Kidney epithelial cell (primary cell): ENCODE data around the gene SUMF1. TPM values are rescaled to one million over a fixed set of nuclear protein-coding genes. Genes with fewer than 3 reads are reported as not detected.

Experiments used
- DNase-seq: peaks from one replicate; pipeline ENCODE4 v3.0.0-alpha.2; 2010; ENCODE audit warnings: low read depth
- H3K27me3 ChIP-seq: 2 replicates; pipeline ENCODE4 v1.6.0; 2011; ENCODE audit warnings: low read length; ENCODE audit not compliant: control insufficient read depth, insufficient read depth
- H3K36me3 ChIP-seq: 2 replicates; pipeline ENCODE4 v1.5.1; 2011; ENCODE audit warnings: low read length; ENCODE audit not compliant: control insufficient read depth, insufficient read depth
- H3K4me3 ChIP-seq: 2 replicates; pipeline ENCODE4 v1.5.1; 2011; ENCODE audit warnings: low read depth, mild to moderate bottlenecking, control low read depth, low read length
- total RNA-seq: library from RNA; depleted of rRNA; stranded (reverse); fragments of >200 nt; gene quantifications from 2 replicates; pipeline ENCODE4 v1.2.3, GENCODE V29; 2015
- TF ChIP-seq, protein P1 (sequence below): IDR thresholded peaks from 2 replicates; pipeline ENCODE4 v1.5.1; 2011; ENCODE audit warnings: mild to moderate bottlenecking, moderate library complexity, low read length, control low read depth, inconsistent platforms; ENCODE audit not compliant: insufficient read depth, poor library complexity, severe bottlenecking

Gene SUMF1
- total RNA-seq, 1 donor from 2014 or later: 48.0 TPM

DNA sequence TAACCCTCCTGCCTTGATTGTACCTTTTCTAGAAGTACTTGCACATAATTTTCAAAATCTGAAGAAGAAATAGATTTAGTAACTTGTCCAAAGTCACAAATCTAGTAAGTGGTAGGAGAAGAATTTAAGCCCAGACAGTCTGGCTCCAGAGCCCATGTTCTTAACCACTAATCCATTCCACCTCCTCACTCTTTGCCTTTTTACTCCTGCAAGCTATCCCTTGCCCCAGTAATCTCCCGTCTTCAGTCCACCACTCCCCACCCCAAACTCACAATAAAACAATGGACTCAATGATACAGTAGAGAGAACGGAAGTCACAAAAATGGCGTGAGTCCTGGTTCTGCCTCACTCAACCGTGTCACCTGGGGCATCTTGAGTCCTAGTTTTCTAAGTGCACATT is 115.2 kb downstream of the SUMF1 start:
- Histone ChIP-seq H3K36me3 (no peaks in the 10 kb centered on the region), H3K27me3 (no peaks in the 10 kb centered on the region), H3K4me3 (no peak overlapping the region)
- no peak for DNase-seq
- TF ChIP-seq, protein P1, sequence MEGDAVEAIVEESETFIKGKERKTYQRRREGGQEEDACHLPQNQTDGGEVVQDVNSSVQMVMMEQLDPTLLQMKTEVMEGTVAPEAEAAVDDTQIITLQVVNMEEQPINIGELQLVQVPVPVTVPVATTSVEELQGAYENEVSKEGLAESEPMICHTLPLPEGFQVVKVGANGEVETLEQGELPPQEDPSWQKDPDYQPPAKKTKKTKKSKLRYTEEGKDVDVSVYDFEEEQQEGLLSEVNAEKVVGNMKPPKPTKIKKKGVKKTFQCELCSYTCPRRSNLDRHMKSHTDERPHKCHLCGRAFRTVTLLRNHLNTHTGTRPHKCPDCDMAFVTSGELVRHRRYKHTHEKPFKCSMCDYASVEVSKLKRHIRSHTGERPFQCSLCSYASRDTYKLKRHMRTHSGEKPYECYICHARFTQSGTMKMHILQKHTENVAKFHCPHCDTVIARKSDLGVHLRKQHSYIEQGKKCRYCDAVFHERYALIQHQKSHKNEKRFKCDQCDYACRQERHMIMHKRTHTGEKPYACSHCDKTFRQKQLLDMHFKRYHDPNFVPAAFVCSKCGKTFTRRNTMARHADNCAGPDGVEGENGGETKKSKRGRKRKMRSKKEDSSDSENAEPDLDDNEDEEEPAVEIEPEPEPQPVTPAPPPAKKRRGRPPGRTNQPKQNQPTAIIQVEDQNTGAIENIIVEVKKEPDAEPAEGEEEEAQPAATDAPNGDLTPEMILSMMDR: no peak

DNA sequence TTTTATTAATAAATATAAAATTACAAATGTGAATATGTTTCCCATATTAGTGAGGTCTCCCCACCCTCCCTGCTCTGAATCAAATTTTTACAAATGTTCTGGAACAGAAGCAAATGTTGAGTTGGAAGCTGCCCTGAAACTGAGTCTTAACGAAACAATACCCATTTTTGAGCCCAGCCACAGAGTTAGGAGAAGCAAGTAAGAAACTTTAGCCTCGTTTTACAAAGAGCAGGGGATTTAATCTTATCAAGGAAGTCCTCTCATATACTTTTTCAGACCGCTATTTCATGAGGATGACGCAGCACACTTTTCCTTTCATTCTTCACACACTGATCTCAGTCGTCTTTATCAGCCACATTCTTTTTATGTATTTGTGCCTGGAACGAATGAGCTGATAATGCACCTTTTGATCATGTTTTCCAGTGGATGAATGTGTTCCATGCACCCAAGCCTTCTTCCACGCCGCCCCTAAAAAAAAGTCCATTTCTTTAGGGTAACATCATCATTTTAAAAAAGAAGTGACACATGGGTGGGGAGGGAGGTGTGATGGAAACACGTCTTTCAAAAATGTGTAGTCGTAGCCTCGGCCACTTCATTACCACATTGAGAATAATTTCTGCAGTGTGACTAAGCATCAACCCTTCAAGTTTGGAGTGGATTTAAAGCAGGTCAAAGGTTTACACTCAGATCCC is 115.8 kb downstream of the SUMF1 start:
- H3K27me3 ChIP-seq: no peaks in the 10 kb centered on the region
- no peak overlapping the region for H3K4me3 ChIP-seq

DNA sequence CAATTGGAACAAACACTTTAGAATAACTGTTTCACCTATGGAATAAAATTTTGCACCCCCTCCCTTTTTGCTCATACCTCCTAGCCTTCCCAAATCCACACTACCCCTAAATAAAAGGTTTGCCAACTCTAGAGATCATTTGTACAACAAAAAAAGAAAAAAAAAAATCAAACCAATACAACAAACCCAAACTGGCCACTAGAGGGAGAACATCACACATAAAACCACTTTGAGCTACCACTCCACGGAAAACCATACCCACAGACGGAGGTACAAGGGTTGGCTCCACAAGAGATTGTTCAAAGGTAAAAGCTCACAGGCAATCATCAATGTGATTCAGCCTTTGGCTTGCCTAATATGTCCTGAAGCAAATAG is 116.3 kb downstream of the SUMF1 start:
- peak; percentile 12 for DNase-seq
- TF ChIP-seq, protein P1: peak; percentile 62
- Histone ChIP-seq H3K4me3 (no peak overlapping the region), H3K27me3 (no peaks in the 10 kb centered on the region), H3K36me3 (no peaks in the 10 kb centered on the region)

More for the DNA sequence above, 115.8 kb downstream of the SUMF1 start:
- no peak for DNase-seq
- TF ChIP-seq, protein P1: no peak
- H3K36me3 ChIP-seq: no peaks in the 10 kb centered on the region

DNA sequence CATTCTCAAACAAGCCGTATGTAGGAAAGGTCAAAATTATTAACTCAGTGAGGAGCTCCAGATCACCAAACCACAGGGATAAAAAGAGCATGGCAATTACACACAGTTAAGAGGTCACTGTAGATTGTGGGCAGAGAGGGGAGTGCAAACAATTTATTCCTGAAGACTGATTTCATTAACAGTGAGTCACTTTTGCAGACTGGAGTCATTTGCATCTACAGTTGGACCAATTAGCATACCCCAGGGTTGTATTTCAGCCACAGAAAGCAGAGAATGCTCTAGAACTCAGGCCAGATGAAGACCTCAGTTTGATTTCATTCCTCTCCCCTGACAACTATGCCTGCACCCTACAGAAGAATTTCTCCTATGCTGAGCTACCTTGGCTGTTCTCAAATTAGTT is 123.8 kb downstream of the SUMF1 start:
- Histone ChIP-seq H3K4me3 (no peak overlapping the region), H3K27me3 (no peaks in the 10 kb centered on the region), H3K36me3 (no peaks in the 10 kb centered on the region)
- TF ChIP-seq, protein P1: no peak
- no peak for DNase-seq

DNA sequence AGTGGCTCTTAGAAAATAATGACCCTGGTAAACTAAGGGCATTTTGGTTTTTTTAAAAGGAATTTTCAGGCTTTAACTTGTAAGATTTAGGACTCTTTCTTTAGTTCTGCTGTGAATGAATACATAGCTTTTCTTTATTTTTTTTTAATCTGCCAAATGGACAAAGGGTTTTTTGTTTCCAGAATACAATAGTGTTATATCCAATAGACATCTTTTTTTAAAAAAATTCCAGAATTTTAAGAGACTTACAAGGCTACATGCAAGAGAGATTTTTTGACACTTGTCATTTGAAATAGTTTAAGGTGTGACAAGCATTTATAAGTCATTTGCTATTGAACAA is 125.8 kb downstream of the SUMF1 start:
- Histone ChIP-seq H3K4me3 (no peak overlapping the region), H3K27me3 (no peaks in the 10 kb centered on the region)

More for the DNA sequence above, 125.8 kb downstream of the SUMF1 start:
- TF ChIP-seq, protein P1: no peak
- DNase-seq: no peak
- no peaks in the 10 kb centered on the region for H3K36me3 ChIP-seq
